Sigmoid colon (tissue), 4 donors: Measurements from ENCODE around the gene C10orf105.

Experiments used
- CTCF ChIP-seq, 4 experiments: fragments of 450-650 bp in 3 of 4; fragments of 200-600 bp in 1 of 4; IDR thresholded peaks; one replicate each; pipeline ENCODE4 v1.5.1; 2016 to 2019; ENCODE audit warnings: antibody characterized with exemption in 4 of 4, mild to moderate bottlenecking in 3 of 4, moderate library complexity in 2 of 4
- POLR2A ChIP-seq, 2 donors: fragments of 450-650 bp; IDR thresholded peaks; one replicate each; pipeline ENCODE4 v1.6.1; 2016; ENCODE audit warnings: antibody characterized with exemption in 2 of 2, mild to moderate bottlenecking in 2 of 2, moderate library complexity in 2 of 2
- POLR2AphosphoS5 ChIP-seq, 4 donors: sonication (generic); formaldehyde crosslinking; IDR thresholded peaks; one replicate each; pipeline ENCODE4 v1.6.1; 2017; ENCODE audit warnings: antibody characterized with exemption in 4 of 4

- TF ChIP-seq CTCF (IDR thresholded peaks at IDR 0.05) (no peak), POLR2AphosphoS5 (IDR thresholded peaks at IDR 0.05) (no peak), POLR2A (IDR thresholded peaks at IDR 0.05) (no peak)
Observed at GRCh38 chr10:71744897-71745663, 25.5 kb upstream of the C10orf105 start.
